Measurements from ENCODE around the gene ARHGEF10L.
"Not testable (repeated sequence)": the region's sequence is repeated elsewhere in the genome, so short reads cannot be mapped to it uniquely, and the experiment has no call there.

Gene ARHGEF10L

GRCh38 chr1:17746281-17746680 lies 206.8 kb downstream of the ARHGEF10L start:
- H3K4me1 Mint-ChIP-seq, H3K27me3 Mint-ChIP-seq, H3K9me3 Mint-ChIP-seq, DNase-seq, H3K27ac Mint-ChIP-seq, ATAC-seq, H3K4me3 Mint-ChIP-seq: not testable (repeated sequence)

DNA sequence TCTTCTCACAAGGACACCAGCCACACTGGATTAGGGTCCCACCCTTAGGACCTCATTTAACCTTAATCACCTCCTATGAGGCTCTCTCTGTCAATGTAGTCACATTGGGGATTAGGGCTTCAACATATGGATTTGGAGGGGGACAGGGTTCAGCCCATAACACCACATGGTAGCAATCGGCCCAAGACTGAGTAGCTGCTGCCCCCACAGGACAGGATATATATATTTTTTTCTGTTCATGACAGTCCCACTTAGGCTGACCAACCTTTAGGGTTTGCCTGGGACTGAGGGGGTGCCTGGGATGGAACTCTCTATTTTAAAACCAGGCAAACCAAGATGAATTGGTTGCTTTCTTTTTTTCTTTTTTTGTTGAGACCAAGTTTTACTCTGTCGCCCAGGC lies 207.4 kb downstream of the ARHGEF10L start:
- H3K9me3 Mint-ChIP-seq: no peaks in the 10 kb centered on the region
- DNase-seq (no peak), ATAC-seq (no peak)
- H3K27me3 Mint-ChIP-seq: no peaks in the 10 kb centered on the region
- no peaks in the 10 kb centered on the region for H3K4me1 Mint-ChIP-seq
- H3K27ac Mint-ChIP-seq: no peak overlapping the region
- H3K4me3 Mint-ChIP-seq: no peak overlapping the region
